ENCODE results near the gene RHOF.

The RHOF gene

DNA sequence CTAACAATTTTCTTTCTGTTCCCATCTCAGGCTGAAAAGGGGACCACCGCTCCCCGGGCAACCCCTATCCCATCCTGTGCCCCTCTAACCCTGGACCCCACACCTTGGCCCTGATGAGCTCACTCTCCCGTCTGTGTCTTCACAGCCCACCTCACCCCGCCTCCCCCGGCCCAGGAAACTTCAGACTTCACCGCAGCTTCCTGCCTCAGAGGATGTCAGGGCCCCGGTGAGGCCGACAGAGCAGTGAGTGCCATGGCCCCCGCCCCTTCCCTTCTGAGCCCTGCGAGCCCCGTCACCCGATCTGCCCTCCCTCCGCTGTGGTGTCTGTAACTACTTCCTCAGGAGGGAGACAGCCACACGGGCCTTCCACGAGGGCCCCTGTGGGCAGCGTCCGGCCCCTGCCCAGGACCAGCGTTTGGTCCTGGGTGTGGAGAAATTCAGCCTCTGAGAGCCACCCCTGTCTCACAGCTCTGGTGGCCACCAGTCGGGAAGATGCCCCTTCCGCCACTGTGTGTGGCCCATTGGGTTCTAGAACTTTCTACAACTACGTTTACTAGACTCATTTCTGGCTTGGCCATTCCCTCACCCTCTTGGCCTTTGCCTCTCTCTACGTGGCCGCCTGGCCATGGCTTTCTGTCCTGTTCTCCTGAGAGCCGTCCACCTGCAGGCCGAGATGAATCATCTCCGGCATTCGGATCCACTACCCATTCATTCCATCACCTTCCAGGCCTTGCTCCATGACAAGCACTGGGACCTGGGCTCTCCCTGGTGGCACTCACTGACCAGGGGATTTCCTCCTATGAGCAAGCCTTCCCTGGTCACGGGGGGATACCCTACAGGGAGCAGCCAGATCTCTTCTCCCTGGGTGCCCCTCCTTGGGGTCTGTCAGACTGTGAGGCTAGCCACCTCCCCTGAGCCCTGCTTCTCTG is 3.4 kb downstream of the RHOF start:
- DNase-seq (ENCODE audit: low spot score), result no peak
- H3K4me3 ChIP-seq, result no peak overlapping the region
- peak overlapping the region in 1 of 2 donors; percentile 68 for H3K27ac ChIP-seq
- no peak for TF ChIP-seq CTCF (IDR thresholded peaks at IDR 0.05)

GRCh38 chr12:121789233-121789781 is 4.2 kb downstream of the RHOF start:
- no peak overlapping the region for H3K4me3 ChIP-seq
- H3K27ac ChIP-seq, result peak overlapping the region in 1 of 2 donors; percentile 68
- no peak for DNase-seq (ENCODE audit: low spot score)
- TF ChIP-seq CTCF (IDR thresholded peaks at IDR 0.05), result no peak

GRCh38 chr12:121788176-121788818 is 5.2 kb downstream of the RHOF start:
- no peak for TF ChIP-seq CTCF (IDR thresholded peaks at IDR 0.05)
- no peak overlapping the region for H3K4me3 ChIP-seq
- DNase-seq (ENCODE audit: low spot score), result no peak
- H3K27ac ChIP-seq, result no peak overlapping the region

DNA sequence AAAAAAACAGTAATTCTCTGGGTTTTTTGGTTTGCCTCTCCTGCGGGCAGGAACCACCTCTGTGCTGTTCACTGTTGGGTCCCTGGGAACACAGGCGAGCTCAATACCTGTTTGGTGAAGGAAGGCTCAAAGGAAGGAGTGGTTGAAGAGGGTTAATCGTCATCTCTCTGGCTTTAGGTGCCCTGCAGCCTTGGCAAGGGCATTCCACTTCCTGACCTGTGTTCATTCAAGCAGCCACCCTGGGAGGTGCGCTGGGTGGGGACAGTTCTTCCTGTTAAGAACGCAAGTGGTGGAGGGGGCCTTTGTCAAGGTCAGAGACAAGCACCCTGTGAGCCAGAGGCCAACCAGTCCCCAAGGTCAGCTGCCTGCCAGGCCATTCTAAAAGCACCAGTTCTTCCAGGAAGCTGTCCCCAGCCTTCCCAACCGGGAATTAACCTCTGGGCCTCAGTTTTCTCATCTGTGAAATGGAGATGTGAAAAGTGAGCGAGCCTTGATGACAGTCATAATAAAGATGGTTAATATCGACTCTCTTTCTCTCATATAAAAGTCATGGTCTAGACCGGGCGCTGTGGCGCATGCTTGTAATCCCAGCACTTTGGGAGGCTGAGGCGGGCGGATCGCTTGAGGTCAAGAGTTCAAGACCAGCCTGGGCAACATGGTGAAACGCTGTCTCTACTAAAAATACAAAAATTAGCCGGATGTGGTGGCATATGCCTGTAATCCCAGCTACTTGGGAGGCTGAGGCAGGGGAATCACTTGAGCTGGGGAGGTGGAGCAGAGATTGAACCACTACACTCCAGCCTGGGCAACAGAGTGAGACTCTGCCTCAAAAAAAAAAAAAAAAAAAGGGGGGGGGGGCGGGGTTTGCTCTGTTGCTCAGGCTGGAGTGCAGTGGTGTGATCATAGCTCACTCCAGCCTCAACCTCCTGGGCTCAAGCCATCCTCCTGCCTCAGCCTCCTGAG is 6.1 kb downstream of the RHOF start:
- DNase-seq (ENCODE audit: low spot score), result no peak
- TF ChIP-seq CTCF (IDR thresholded peaks at IDR 0.05), result no peak
- Histone ChIP-seq H3K27ac (no peak overlapping the region), H3K4me3 (no peak overlapping the region)

DNA sequence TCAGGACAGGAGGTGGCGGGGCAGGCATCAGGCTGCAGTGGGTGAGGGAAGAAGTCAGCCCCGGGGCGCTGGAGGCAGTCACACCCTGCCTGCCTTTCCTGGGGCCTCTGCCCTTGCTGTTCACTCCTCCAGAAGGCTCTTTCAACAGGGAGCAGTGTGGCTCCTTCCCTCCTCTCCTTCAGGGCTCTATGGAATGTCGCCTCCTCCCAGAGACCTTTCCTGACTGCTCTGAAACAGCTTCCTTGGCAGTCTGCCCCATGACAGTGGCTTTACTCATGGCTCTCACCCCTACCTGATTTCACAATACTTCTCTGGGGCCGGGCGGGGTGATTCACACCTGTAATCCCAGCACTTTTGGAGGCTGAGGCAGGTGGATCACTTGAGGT is 7.1 kb downstream of the RHOF start:
- TF ChIP-seq CTCF (IDR thresholded peaks at IDR 0.05), result no peak
- Histone ChIP-seq H3K4me3 (no peak overlapping the region), H3K27ac (no peak overlapping the region)
- no peak for DNase-seq (ENCODE audit: low spot score)

DNA sequence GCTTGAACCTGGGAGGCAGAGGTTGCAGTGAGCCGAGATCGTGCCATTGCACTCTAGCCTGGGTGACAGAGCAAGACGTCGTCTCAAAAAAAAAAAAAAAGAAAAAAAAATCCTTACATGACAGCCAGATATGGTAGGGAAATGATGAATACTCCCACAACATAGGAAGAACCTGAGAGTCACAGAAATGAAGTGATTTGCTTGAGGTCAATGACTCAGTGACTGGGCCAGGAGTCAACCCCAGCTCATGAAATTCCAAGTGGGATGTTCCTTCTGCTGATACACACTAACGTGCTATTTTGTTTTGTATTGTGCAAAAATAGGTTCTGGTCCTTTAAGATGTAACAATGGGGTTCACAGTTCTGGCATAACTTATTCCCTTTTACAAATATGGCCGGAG is 9.0 kb downstream of the RHOF start:
- TF ChIP-seq CTCF (IDR thresholded peaks at IDR 0.05), result no peak
- DNase-seq (ENCODE audit: low spot score), result no peak
- Histone ChIP-seq H3K4me3 (no peak overlapping the region), H3K27ac (no peak overlapping the region)

Data from coronary artery (tissue), 2 donors.